ENCODE results near the gene P4HB.

Gene P4HB

DNA sequence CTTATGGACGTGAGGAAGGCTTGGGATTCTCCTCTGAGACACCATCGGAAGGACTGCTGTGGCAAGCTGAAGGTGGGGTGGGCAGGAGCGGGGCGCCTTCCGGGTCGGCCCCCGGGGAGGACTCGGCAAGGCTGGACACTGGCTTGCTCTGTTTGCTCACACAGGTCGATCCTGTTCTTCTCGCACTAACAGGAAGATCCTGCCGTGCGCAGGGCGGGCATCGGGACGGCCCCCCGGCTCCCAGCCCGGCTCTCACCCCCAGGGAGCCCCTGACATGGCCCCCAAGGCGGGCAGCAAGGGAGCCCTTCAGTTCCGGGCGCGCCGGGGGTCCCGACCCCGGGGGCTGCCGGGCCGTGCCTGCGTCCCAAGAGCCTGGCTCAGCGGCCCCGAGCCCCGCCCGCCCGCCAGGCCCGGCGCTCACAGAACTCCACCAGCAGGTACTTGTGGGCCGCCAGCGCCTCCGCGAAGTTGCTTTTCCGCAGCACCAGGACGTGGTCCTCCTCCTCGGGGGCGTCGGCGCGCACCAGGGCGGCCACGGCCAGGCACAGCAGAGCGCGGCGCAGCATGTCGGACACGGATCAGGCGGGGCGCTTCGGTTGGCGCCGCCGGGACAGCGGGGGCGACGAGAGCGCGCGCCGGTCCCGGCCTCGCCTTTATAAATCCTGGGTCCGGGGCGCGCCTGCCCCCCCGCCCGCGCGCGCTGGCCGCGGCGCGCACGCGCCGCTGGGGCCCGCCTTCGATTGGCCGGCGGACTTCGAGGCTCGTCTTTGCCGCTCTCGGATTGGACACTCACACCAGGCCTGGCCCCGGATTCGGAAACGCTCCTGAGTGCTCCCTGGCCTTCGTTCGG, at the start of gene P4HB:
TSS of gene P4HB (minus strand) at position 630 of the 850 bp plus-strand sequence. CDS start at position 566, 64 bp downstream.
- DNase-seq: no peak

- DNase-seq: no peak
Measured at GRCh38 chr17:81909231-81909630, 48.9 kb upstream of the P4HB start.

GRCh38 chr17:81908793-81909192, 48.5 kb upstream of the P4HB start:
- no peak for DNase-seq

DNA sequence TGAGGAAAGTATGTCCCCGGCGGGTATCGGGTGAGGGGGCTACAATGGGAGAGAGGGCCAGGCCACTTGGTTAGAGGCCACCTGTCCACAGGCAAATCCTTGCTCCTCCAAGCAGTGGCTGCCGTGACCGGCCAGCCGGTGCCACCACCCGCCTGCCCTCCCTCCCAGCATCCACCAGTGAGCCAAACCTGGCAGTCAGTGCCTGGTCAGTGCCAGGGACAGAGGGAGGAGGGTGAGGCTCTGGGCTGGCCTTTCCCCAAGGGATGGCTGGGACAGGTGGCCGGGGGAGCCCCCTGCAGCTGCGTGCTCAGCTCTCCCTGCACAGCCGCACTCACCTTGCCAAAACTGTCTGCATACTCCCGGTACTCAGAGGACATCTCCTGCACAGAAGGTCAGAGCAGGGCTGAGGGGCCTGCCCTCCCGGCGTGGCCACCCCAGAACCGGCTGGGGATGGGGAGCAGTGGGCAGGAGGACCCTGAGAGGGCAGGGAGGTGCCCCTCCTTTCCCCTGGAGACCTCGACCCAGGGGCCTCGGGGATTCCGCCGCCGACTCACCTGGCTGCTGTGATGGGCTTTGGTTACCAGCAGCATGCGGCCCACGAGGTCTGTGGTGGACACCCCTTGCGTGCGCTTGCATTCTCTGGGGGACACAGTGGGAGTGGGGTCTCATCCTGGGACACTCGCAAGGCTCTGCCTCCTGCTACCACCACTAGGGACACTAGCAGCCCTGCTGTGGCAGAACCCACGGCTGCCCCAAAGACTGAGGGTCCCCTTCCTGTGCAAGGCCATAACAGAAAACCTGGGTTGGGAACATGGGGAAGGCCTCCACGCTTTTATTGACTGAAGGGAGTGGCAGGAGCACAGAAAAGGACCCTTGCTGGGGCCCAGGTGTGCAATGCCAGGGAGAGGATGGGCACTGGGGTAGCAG, 47.1 kb upstream of the P4HB start:
- DNase-seq: no peak

- DNase-seq: no peak
Measured at GRCh38 chr17:81906476-81907218, 46.3 kb upstream of the P4HB start.

- DNase-seq: no peak
Measured at GRCh38 chr17:81905993-81906392, 45.7 kb upstream of the P4HB start.

DNA sequence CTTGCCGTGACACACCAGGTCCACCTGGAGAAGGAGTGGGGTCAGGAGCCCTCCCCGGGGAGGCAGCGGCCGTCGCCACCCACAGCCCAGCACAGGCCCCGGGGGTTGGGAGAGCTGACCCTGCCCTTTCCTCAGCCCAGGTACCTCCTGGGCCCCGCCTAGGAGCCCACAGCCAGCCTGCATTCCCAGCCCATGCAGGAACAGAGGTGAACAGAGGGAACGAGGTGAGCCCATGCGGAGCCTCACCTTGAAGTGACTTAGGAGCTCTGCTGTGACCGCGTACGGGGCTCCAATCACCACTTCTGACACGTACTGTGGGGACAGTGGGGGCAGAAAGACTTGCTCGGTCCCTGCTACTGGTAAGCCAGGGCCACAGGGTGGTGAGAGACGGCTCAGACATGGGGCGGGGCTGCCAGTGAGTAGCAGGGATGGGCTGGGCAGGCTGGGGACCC, 45.1 kb upstream of the P4HB start:
- no peak for DNase-seq

DNA sequence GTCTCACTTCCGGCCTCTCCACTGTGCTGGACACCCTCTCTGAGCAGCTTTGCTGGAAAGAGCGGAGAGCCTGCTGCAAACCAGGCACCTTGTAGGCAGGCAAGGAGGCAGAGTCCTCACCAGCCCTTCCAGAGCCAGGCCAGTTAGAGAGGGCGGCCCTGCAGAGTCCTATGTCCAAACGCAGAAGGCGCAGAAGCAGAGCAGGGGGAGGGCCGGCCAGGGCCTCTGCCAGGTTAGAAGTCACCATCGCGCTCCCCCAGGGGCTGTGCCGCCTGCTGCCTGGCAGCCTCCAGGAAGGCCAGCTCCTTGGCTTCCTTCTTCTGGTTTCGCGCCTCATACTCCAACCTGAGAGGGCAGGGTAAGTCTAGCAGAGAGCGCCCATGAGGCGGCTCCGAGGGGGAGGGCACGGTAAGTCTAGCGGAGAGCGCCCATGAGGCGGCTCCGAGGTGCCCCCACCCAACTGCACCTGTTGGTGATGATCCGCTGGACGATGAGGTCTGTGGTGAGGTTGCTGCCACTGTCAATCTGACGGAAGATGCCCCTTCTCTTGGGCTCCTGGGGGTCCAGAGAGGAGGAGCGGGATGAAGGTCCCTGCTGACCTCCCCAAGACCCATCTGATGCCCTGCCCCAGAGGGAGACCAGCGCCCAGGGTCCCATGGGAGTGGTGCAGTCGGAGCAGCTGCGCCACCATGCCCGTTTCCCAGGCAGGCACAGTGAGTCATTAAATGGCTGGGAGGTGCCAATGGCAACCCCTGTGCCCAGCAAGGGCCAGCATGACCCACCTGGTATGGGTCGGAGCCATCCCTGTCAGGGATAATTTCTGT, 44.5 kb upstream of the P4HB start:
- DNase-seq: no peak

GRCh38 chr17:81903896-81904599, 43.7 kb upstream of the P4HB start:
- no peak for DNase-seq

DNA sequence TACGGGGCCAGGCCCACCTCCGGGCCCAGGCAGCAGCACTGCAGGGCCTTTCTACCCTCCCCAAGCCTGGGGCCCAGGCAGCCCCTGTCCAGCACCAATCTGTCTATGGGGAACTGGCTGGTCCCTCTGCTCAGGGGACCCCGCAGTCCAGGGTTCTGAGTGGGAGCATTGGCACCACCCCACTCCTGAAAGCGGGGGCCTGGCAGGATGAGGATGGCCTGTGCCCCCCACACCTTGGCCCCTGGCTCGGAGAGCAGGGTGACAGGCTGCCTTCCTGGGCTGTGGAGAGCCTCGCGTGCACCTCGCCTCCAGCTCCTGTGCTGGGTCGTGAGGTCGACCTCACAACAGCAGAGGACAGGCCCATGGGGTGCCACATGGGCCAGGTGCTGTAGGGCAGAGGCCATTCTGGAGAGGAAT, 43.1 kb upstream of the P4HB start:
- no peak for DNase-seq

DNA sequence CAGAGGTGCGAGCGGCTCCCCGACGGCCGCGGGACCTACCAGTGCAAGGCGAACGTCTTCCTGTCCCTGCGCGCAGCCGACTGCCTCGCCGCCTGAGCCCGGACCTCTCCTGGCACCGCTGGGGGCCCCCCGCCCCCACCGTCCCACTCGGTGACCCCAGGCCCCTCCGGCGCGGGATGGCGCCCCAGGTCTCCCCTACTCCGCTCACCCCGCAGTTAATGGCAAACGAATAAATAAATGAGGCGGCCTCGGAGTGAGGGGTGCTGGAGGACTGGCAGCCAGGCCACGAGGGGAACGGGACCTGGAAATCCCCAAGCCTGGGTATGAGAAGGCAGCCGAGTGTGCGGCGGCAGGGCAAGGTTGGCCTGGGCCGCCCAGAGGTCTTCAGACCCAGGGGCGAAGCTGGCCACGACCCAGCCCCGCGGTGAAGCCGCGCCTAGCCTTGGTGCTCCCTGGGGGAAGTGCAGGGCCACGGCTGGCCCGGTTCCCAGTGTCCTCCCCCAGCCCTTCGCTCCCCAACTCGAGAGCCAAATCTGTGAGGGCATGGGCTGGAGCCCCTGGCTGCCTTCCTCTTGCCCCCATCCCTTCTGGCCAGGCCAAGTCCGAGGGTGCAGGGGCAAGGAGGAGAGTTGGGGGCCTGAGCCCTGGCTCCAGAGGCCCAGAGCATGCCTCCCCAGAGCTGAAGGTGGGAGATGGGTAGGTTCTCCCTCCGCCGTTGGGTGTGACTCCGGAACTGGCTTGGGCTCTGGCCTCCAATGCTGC, 42.5 kb upstream of the P4HB start:
- DNase-seq: no peak

- DNase-seq: no peak
Measured at GRCh38 chr17:81902023-81902652, 41.8 kb upstream of the P4HB start, which contains the start of gene NPB. NPB (plus strand) TSS chr17:81902238; CDS start chr17:81902278, 40 bp downstream.

DNA sequence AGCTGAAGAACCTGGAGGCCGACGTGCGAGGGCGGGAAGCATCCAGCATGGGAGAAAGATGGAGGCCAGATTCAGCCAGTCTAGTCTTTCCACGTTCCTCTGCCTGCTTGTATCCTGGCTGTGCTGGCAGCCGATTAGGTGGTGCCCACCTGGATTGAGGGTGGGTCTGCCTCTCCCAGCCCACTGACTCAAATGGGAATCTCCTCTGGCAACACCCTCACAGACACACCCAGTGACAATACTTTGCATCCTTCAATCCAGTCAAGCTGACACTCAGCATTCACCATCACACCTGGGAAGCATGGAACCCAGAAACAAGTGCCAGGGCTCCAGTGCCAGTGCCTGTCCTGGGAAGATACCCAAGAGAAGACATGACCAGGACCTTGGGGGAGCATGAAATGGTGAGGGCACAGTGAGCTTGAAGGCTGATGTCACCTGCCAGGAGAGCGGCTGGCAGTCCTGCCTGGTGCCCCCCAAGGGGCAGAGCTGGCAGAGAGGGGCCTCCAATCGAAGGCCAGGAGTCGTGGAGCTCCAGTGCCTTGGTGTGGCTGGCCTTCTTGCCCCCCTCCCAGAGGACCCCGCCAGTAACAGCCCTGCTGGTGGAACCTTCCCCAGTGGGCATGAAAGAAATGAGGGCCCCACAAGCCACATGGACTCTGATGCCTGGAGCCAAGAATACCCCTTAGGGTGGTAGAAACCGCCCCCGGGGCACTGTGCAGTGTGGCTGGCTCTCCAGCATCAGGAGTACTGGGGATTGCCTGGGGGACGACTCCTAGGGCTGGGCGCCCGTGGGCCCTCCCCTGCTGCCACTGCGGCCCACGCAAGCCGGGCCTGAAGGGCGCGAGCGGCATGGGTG, 41.1 kb upstream of the P4HB start:
- DNase-seq: no peak

- no peak for DNase-seq
Measured at GRCh38 chr17:81900181-81900820, 40.0 kb upstream of the P4HB start.

GRCh38 chr17:81899514-81900166, 39.3 kb upstream of the P4HB start:
- no peak for DNase-seq

DNA sequence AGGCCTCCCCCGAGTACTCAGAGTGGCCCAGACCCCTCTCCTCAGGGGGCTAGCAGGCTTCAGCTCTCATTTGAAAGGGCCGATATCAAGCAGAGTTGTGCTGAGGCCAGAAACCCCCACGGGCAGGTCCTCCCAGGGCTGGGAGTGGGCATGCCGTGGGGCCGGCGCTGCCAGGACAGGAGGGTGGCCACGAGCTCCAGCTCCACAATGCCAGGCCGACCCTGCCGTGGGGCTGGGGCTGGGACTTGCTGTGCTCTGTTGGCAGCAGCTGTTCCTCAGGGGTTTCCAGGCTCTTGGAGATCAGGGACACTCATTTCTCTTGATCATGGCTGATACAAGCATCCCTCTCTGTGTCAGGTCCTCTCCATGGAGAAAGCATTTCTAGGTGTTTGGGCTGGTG, 38.5 kb upstream of the P4HB start:
- no peak for DNase-seq

GRCh38 chr17:81898029-81898866, 37.9 kb upstream of the P4HB start:
- no peak for DNase-seq
